Activated CD4-positive, alpha-beta T cell treated with anti-CD3 and anti-CD28 coated beads, Interleukin-2, amount 50 U/mL, for 48 hours (primary cell): ENCODE results near the gene NXNL1.
"Not testable (repeated sequence)": the region's sequence is repeated elsewhere in the genome, so short reads cannot be mapped to it uniquely, and the experiment has no call there.

Experiments used
- DNase-seq, 2 experiments: peaks; one replicate each; pipeline ENCODE4 v3.0.0-alpha.2; 2020

Gene NXNL1

DNA sequence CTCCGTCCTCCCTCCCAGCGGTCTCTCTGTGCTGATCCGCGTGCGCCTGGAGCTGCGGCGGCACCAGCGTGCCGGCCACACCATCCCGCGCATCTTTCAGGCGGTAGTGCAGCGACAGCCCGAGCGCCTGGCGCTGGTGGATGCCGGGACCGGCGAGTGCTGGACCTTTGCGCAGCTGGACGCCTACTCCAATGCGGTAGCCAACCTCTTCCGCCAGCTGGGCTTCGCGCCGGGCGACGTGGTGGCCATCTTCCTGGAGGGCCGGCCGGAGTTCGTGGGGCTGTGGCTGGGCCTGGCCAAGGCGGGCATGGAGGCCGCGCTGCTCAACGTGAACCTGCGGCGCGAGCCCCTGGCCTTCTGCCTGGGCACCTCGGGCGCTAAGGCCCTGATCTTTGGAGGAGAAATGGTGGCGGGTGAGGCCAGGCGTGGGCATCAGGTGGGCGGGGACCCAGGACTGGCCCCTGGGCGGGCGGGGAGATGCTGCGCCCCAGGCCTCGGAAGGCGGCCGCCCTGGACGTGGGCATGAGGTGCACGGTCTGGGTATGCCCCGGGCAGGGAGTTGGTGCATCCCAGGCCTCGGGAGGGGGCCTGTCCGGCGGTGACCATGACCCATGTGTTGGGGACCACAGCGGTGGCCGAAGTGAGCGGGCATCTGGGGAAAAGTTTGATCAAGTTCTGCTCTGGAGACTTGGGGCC lies 26.0 kb upstream of the NXNL1 start:
- DNase-seq = no peak

DNA sequence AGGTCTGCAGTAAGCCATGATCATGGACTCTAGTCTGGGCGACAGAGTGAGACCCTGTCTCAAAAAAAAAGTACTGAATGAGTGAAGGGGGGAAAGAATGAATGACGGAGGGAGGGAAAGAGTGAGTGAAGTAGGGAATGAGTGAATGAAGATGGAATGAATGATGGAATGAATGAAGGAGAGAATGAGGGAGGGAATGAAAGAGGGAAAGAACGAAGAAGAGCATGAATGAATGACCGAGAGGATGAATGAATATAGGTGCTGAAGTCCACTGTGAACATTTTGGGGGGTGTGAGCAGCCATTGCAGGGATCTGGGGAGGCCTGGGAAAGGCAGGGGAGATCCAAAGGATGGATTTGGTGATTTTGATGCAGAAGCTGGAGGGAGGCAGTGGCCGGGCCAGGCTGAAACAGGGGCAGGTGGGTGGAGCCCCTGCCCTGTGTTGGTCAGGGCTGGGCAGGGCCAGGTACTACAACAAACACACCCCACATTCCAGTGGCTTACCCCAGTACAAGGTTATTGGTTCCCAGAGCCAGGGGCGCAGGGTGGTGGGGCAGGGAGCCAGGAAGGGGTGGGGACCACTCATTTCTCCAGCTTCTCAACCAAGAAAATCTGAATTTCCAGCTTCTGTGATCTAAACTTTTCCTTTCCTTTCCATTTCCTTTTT lies 23.9 kb upstream of the NXNL1 start:
- no peak for DNase-seq

DNA sequence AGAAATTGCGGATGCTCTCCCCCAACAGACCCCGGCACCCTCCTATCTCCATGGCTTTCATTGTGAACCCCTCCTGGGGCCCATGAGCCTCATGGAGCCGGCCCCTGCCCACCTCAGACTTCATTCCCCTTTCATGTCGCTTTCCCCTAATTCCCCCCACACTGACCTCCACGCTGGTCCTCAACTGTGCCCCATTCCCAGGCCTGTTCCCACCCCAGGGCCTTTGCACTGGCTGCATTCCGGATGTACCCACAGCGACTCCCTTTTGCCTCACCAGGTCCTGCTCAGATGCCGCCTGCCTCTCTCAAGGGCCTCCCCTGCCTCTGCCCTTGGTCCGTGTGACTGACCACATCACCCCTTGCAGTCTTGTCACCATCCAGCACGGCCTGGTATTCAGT lies 22.9 kb upstream of the NXNL1 start:
- DNase-seq = no peak

DNA sequence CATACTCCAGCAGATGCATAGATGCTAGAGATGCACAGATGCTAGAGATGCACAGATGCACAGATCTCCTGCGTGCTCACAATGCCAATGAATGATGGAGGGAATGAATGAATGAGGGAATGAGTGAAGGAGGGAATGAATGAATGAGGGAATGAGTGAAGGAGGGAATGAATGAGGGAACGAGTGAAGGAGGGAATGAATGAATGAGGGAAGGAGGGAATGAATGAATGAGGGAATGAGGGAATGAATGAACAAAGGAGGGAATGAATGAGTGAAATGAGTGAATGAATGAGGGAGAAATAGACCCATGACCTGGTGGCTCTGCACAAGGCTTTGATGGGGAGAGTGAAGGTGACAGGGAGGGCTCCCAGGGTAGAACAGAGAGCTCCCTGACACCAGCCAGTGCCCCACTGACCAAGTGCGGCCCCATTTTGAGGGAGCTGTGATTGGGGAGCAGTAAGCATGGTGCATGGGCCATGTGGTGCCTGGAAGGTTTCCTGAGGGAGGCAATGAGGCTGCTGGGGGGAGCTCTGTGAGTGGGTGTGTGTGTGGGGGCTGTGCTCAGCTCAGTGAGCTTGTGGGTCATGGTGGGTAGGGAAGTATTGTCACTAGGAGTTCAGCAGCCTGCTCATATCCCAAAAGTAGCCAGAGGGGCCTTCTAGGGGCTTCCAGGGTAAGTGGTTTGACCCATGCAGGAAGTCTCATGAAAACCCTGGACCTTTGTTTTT lies 22.3 kb upstream of the NXNL1 start:
- DNase-seq = no peak

GRCh38 chr19:17481986-17482385 lies 21.3 kb upstream of the NXNL1 start:
- no peak for DNase-seq

GRCh38 chr19:17479325-17479791 lies 18.6 kb upstream of the NXNL1 start:
- no peak for DNase-seq

DNA sequence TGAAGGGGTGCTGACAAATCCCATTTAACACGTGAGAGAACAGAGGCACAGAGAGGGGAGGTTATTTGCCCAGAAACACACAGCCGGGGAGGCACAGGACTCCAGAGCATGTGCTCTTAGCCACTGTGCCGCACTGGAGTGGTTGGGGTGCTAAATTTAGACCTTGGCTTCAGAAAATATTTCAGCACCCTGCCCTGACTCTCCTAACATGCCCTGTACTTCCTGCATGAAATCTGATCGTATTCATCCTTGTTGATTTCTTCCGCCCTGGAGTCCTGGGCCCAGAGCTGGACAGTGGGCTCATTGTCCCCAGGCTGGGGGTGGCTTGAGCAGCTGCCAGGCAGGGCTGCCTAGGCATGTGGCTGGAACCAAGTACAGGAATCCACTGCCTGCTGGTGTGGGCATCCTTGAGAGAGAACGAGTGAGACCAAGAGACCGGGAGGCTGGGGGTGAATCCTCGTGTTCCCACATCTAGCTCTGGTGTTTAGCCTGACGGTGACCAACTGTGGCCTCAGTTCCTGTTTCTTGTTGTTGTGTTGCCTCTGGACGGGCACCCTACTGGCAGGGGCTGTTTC lies 14.9 kb upstream of the NXNL1 start:
- no peak for DNase-seq

DNA sequence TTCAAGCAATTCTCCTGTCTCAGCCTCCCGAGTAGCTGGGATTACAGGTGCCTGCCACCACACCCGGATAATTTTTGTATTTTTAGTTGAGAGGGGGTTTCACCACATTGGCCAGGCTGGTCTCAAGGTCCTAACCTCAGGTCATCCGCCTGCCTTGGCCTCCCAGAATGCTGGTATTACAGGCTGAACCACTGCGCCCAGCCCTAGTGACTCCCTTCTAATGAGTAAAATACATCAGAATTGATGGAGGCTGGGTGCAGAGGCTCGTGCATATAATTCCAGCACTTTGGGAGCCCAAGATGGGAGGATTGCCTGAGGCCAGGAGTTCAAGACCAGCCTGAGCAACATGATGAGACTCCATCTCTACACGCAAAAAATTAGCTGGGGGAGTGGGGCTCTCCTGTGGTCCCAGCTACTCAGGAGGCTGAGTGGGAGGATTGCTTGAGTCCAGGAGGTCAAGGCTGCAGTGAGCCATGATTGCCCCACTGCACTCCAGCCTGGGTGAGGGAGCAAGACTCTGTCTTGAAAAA lies 14.3 kb upstream of the NXNL1 start:
- not testable (repeated sequence) for DNase-seq

DNA sequence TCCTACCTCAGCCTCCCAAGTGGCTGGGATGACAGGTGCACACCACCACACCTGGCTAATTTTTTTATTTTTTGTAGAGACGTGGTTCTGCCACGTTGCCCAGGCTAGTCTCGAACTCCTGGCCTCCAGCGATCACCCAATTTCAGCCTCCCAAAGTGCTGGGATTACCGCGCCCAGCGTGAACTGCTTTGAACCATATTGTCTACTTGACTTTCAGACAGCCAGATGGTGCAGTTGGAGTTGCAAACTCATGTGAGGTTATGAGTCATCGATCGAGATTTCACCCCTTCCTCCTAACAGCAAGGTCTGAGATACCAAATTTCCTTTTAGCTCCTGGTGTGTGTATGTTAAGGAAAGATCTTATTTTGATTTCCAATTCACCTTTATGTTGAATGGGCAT lies 12.3 kb upstream of the NXNL1 start:
- DNase-seq = no peak

- DNase-seq = no peak
Observed at GRCh38 chr19:17471410-17472125, 10.8 kb upstream of the NXNL1 start.

GRCh38 chr19:17470068-17470841 lies 9.5 kb upstream of the NXNL1 start, which contains the start of gene SLC27A1:
Gene SLC27A1 (plus strand): TSS chr19:17470524. CDS start chr19:17470541, 17 bp downstream.
- peak; percentile 92 to 95 for DNase-seq

DNA sequence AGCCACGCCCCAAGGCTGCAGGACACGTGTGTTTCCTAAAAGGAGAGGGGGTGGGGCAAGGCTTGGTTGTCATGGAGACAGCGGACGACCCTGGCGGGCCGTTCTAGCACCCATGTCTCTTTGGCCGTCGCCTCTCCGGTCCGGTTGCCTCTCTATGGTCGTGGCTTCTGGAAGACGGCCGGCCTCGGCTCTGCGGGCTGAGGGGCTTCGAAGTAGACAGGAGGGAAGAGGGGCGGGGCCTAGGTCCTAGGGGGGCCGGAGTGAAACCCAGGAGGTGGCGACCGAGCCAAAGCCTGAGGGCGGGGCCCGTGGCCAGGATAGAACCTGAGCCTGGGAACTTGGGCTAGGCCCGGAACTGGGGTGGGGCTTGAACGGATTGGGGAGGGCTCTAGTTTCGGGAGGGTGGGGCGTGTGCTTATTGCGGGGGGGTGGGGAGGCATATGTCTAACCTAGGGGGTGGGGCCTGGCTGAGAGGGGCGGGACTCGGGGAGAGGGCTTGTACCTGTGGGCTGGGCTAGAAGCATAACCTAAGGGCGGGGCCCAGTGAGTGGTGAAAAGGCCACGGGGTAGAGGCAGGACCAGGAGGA lies 8.8 kb upstream of the NXNL1 start:
- DNase-seq = peak; percentile 93 to 96

DNA sequence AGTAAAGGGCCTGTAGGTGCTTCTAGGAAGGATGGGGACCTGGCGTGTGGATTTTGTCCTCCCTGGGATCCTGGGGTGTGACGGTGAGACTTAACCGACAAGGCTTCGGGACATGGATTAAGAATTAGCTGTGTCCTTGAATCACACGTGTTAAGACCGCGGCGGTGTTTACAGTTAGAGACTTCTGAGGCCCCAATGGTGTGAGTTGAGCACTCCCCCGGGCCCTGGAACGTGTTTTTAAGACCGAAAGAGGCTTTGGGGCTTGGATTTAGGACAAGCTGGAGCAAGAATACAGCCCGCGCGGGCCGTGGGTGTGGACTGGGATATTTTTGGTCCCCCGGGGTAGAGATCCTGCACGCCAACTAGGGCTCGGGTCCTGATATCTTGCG lies 8.4 kb upstream of the NXNL1 start:
- no peak for DNase-seq

- no peak for DNase-seq
Observed at GRCh38 chr19:17468302-17469091, 7.8 kb upstream of the NXNL1 start.

GRCh38 chr19:17467471-17468301 lies 7.0 kb upstream of the NXNL1 start:
- no peak for DNase-seq

DNA sequence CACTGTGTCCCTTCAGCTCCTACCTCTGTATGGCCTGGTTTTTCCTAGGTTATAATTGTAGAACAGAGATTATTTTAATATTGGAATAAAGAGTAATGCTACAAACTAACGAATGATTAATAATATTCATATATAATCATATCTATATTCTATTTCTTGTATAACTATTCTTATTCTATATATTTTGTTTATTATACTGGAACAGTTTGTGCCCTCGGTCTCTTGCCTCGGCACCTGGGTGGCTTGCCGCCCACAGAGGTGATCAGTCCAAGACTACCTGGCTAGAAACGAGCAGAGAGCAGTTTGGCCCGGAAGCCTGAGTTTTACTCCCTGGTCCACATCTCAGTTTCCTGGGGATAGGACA lies 5.7 kb upstream of the NXNL1 start:
- DNase-seq = no peak

DNA sequence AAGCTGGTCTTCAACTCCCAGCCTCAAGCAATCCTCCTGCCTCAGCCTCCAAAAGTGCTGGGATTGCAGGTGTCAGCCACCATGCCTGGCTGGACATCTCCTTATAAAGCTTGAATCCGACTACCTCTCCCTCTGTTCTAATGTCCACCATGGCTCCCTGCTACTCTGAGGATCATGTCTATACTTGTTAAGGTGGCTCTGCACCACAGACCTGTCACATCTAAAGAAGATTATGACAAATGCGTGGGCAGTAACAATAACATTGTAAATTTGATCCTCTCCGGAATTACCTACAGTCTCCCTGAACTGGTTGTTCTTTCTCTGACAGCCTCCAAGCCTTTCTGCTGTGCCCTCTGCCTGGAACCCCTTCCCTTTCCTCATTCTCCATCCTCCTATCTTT lies 1.8 kb downstream of the NXNL1 start:
- no peak for DNase-seq

DNA sequence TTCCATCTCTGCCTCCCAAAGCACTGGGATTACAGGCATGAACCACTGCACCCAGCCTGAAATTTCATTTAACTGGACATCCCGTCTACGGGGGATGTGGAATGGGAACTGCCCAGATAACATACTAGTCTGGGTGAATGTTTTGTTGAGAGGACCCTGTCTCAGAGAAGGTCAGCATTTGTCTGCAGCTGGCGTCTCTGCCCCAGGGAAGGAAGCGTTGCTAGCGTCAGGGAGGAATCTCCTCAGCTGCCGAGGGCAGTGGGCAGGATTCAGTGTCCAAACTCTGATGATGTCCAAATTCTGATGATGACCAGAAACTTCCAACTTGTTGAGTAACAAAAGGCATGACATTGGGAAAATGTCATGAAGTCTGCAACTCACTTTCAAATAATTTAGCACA lies 3.1 kb downstream of the NXNL1 start:
- no peak for DNase-seq

DNA sequence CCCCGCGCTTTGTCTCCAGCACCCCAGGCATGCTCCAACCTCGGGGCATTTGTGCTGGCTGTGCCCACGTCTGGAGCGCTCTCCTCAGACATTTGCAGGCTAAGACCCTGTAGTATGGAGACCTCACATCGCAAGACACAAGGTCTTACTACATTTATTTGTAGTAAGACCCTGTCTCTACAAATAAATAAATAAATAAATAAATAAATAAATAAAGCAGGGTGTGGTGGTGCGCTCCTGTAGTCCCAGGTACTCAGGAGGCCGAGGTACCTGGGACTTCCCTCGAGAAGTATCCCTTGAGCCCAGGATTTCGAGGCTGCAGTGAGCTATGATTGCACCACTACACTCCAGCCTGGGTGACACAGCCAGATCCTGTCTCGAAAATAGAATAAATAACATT lies 4.6 kb downstream of the NXNL1 start:
- DNase-seq = no peak
